Measurements from ENCODE around the gene CXCR3.

CXCR3 gene

DNA sequence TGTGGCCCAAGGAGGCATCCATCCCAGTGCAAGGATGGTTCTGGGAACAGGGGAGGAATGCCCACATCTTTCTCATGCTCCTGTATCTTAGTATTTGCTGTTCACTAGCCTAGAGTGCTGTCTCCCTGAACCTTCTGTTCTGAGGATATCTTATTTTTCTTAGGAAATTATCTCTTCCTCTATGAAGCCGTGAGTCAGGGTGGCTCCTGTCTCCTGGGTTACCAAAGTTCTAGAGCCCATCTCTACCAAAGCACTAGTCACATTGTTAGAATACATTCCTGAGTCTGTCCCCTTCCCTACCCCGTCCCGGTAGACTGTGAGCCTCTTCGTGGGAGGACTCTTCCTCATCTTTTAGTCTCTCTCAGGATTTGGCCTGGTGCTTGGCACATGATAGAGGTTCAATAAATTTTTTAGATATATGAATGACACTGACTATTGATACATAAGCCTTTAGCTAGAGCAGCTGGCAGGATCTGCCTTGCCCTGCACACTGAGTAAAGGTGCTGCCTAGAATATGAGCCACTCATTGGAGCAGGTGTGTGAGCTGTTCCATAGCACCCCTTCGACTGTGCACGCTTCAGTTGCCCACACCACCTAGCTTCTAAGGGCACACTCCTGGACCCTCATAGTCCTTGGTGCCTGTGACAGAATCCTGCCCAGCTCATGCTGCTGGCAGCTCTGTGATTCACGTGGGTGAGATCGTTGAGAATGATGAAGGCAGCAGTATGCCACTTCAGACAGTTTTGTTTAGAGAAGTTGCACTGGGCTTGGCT is 13.3 kb downstream of the CXCR3 start:
- no peaks in the 10 kb centered on the region for H4K20me1 ChIP-seq (ENCODE audit: control insufficient read depth, insufficient read depth, low read depth, low read length)
- no peaks in the 10 kb centered on the region for H3K9me2 ChIP-seq (replicated peaks; ENCODE audit: control insufficient read depth, low read length)
- no peaks in the 10 kb centered on the region for H3K9me3 ChIP-seq (ENCODE audit: control insufficient read depth, insufficient read depth, low read length)
- no peak overlapping the region for H3K27ac ChIP-seq (ENCODE audit: low read depth, low read length)
- no peak overlapping the region for H3K4me3 ChIP-seq (ENCODE audit: low read length)
- no peaks in the 10 kb centered on the region for H3K27me3 ChIP-seq (ENCODE audit: control insufficient read depth, low read length)
- H3K36me3 ChIP-seq (ENCODE audit: control insufficient read depth, low read length), result peaks cover 33% of the 10 kb centered on the region
- H3K4me2 ChIP-seq (ENCODE audit: low read length), result no peak overlapping the region
- TF ChIP-seq EZH2phosphoT487 (IDR thresholded peaks at IDR 0.05; ENCODE audit: borderline replicate concordance, low read length), result no peak
- TF ChIP-seq CTCF (IDR thresholded peaks at IDR 0.05; ENCODE audit: low read depth, low read length, poor library complexity, severe bottlenecking), result no peak
- no peaks in the 10 kb centered on the region for H3K79me2 ChIP-seq (ENCODE audit: control insufficient read depth, low read length)
- H3K4me1 ChIP-seq (ENCODE audit: control insufficient read depth, low read length), result no peaks in the 10 kb centered on the region
- no peaks in the 10 kb centered on the region for H3F3A ChIP-seq (ENCODE audit: control insufficient read depth, insufficient read depth)

DNA sequence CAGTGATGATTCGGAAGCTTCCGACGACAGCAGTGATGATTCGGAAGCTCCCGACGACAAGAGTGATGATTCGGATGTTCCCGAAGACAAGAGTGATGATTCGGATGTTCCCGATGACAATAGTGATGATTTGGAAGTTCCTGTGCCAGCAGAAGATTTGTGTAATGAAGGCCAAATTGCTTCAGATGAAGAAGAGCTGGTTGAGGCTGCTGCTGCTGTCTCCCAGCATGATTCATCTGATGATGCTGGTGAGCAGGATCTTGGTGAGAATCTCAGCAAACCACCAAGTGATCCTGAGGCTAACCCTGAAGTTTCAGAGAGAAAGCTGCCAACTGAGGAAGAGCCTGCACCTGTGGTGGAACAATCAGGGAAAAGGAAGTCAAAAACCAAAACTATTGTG is 14.2 kb downstream of the CXCR3 start:
- TF ChIP-seq EZH2phosphoT487 (IDR thresholded peaks at IDR 0.05; ENCODE audit: borderline replicate concordance, low read length) (no peak), CTCF (IDR thresholded peaks at IDR 0.05; ENCODE audit: low read depth, low read length, poor library complexity, severe bottlenecking) (no peak)
- H3K36me3 ChIP-seq (ENCODE audit: control insufficient read depth, low read length), result peaks cover 28% of the 10 kb centered on the region

DNA sequence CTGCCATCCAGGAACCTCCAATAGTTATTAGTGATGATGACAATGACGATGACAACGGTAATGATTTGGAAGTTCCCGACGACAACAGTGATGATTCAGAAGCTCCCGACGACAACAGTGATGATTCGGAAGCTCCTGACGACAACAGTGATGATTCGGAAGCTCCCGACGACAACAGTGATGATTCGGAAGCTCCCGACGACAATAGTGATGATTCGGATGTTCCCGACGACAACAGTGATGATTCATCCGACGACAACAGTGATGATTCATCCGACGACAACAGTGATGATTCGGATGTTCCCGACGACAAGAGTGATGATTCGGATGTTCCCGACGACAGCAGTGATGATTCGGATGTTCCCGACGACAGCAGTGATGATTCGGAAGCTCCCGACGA is 14.7 kb downstream of the CXCR3 start:
- Histone ChIP-seq H4K20me1 (ENCODE audit: control insufficient read depth, insufficient read depth, low read depth, low read length) (no peaks in the 10 kb centered on the region), H3K36me3 (ENCODE audit: control insufficient read depth, low read length) (peaks cover 24% of the 10 kb centered on the region), H3K4me2 (ENCODE audit: low read length) (no peak overlapping the region), H3K9me2 (replicated peaks; ENCODE audit: control insufficient read depth, low read length) (no peaks in the 10 kb centered on the region), H3F3A (ENCODE audit: control insufficient read depth, insufficient read depth) (no peaks in the 10 kb centered on the region), H3K27me3 (ENCODE audit: control insufficient read depth, low read length) (no peaks in the 10 kb centered on the region), H3K9me3 (ENCODE audit: control insufficient read depth, insufficient read depth, low read length) (no peaks in the 10 kb centered on the region), H3K4me3 (ENCODE audit: low read length) (no peak overlapping the region), H3K79me2 (ENCODE audit: control insufficient read depth, low read length) (no peaks in the 10 kb centered on the region), H3K4me1 (ENCODE audit: control insufficient read depth, low read length) (no peaks in the 10 kb centered on the region), H3K27ac (ENCODE audit: low read depth, low read length) (no peak overlapping the region)
- TF ChIP-seq EZH2phosphoT487 (IDR thresholded peaks at IDR 0.05; ENCODE audit: borderline replicate concordance, low read length), result no peak
- TF ChIP-seq CTCF (IDR thresholded peaks at IDR 0.05; ENCODE audit: low read depth, low read length, poor library complexity, severe bottlenecking), result no peak

More for the DNA sequence above, 14.2 kb downstream of the CXCR3 start:
- no peak overlapping the region for H3K4me2 ChIP-seq (ENCODE audit: low read length)
- H3K4me3 ChIP-seq (ENCODE audit: low read length), result no peak overlapping the region
- H3K4me1 ChIP-seq (ENCODE audit: control insufficient read depth, low read length), result no peaks in the 10 kb centered on the region
- no peaks in the 10 kb centered on the region for H3K9me3 ChIP-seq (ENCODE audit: control insufficient read depth, insufficient read depth, low read length)
- no peaks in the 10 kb centered on the region for H3K79me2 ChIP-seq (ENCODE audit: control insufficient read depth, low read length)
- no peaks in the 10 kb centered on the region for H3K9me2 ChIP-seq (replicated peaks; ENCODE audit: control insufficient read depth, low read length)
- no peaks in the 10 kb centered on the region for H3F3A ChIP-seq (ENCODE audit: control insufficient read depth, insufficient read depth)
- H4K20me1 ChIP-seq (ENCODE audit: control insufficient read depth, insufficient read depth, low read depth, low read length), result no peaks in the 10 kb centered on the region
- H3K27ac ChIP-seq (ENCODE audit: low read depth, low read length), result no peak overlapping the region
- H3K27me3 ChIP-seq (ENCODE audit: control insufficient read depth, low read length), result no peaks in the 10 kb centered on the region
